GM19193 (cell line): Measurements from ENCODE around the gene GAS2L2.

Experiments used
- POLR2A ChIP-seq: IDR thresholded peaks from 4 replicates; pipeline ENCODE4 v1.6.1; 2011; ENCODE audit not compliant: insufficient read depth, insufficient read length; ENCODE audit errors: extremely low read depth

Gene GAS2L2

DNA sequence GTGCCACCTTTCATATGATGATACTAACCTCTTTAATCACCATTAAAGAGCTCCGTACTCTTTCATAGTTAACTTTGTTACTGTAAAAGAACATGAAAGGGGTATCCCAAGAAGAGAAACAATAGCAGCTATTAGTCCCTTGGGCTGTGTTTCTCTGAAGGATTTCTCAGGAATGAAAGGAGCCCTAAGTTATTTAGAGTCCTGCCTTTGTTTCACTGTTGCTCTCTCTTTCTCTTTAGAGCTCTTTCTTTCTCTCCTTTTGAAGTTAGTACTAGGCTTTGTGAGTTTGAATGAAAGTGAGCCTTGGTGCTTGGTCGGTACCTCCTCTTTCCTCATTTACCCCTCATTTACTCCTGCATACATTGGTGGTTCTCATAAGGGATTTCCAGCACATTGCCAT, 42.1 kb downstream of the GAS2L2 start:
- TF ChIP-seq POLR2A, result no peak

DNA sequence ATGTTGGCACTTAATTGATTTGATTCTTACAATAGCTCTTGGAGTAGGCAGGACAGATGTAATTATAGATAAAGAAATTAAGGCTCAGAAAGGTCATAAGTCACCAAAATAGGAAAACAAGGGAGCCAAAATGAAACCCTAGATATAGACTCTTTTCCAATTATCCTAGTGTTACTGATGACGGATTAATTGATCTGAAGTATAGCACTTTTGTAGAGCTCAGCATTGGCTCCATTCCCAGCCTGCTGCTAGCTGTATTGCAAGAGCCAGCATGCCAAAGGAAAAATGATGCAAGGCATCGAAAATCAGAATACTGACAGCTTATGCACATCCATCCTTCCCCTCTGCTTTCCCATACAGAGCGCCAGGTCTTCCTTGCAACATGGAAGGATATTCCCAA, 43.2 kb downstream of the GAS2L2 start:
- no peak for TF ChIP-seq POLR2A

DNA sequence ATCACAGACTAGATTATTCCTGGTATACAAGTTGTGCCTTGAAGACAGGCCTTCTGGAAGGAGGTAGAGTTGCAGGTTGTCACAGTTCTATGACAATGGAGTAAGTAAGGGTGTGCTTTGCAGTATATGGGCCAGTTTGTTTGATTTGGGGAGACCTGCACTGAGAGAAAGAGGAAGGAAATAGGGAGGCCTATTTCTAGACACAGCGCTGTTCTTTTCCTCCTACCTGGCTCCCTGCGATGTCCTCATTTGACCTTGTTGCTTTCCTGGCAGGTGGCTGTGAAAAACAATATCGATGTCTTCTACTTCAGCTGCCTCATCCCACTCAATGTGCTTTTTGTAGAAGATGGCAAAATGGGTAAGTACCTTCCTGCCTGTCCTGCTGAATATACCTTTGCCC, 44.1 kb downstream of the GAS2L2 start:
- TF ChIP-seq POLR2A, result no peak

DNA sequence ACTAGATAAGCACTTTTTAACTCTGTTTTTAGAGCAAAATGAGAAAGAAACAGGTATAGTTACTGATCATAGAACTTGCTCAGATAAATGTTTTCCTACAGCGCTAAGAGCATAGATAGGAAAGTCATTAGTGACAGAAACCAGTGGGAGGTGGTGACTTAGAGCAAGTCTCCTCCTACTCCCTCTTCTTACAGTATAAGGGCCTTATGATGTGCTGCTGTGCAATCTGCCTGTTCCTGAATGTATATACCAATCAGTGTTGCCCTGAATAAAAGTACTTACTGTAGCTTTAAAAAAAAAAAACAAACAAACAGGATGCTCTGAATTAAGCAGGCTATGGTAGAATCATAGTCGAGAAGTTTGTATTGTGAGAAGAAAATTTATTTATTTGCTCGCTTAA, 44.9 kb downstream of the GAS2L2 start:
- TF ChIP-seq POLR2A, result no peak

DNA sequence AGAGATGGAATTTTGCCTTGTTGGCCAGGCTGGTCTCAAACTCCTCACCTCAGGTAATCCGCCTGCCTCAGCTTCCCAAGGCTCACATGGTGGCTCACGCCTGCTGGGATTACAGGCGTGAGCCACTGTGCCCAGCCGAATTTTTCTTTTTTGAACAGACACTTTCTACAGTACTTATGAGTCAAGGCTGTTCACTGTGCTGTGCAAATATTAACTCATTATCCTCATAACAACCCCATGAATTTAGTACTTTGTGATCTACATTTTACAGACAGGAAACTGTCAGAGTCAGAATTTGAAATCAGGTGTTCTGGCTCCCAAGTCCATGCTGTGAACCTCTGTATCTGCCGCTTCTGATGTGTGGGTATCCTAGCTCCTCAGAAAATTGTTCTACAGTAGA, 47.3 kb downstream of the GAS2L2 start:
- TF ChIP-seq POLR2A, result no peak

DNA sequence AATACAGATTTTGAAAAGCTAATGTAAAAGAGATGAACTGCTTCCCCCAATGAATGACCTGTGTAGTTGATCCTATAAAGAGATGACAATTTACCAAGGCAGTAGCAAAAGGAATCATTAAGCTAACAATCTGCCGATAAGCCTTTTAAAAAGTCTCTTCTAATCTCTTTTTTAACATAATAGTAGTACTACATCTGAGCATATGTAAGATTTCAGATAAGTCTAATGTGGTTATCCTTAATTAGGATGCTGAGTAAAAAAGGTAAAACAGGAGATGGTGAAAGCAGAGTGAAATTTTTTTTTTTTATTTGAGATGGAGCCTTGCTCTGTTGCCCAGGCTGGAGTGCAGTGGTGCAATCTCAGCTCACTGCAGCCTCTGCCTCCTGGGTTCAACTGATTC, 47.8 kb downstream of the GAS2L2 start:
- TF ChIP-seq POLR2A, result no peak

DNA sequence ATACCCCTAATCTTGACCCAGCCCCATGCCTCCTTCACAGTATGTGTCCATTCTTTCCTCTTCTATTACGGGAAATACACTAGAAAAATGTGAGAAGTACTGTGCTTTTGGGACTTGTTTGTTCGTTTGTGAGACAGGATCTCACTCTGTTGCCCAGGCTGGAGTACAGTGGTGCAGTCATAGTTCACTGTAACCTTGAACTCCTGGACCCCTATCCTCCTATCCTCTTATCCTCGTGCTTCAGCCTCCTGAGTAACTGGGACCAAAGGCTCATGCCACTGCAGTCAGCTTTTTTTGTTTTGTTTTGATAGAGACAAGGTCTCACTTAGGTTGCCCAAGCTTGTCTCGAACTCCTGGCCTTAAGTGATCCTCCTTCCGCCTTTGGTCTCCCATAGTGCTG, 51.5 kb downstream of the GAS2L2 start:
- no peak for TF ChIP-seq POLR2A

DNA sequence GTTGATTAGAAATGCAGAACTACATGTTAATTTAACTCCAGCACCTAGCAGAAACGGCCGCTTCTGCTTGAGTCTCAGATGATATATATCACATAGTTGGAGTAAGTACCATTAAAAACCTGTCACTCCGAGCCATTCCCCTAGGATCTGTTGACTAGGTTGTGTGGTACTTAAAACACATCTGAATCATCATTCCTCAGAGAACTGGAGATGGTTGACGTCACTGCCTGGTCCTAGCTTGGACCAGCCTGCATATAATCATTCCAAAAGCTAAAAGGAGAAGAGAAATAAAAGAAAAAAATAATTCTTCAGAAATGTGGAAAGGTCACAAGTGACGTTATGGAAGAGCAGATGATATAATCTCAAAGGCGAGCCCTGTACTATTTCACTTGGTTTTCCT, 52.9 kb downstream of the GAS2L2 start:
- no peak for TF ChIP-seq POLR2A

DNA sequence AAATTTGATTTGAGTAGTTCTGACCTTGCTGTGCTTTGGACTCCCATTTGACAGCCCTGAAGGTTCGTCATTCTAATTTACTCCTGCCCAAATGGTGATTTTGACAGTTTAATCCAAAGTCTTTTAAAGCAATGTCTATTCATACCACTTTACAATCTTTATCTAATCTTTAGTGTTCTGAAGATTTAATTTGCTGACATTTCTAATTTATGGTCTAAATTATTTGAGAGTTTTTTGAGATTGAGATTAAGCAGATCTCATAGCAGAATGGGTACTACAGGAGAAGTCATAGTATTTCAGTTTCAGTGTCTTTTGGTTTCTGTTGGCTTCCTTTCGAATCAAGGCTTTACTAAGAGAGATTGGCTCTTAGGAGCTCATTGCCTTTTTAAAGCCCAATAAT, 54.2 kb downstream of the GAS2L2 start:
- no peak for TF ChIP-seq POLR2A

DNA sequence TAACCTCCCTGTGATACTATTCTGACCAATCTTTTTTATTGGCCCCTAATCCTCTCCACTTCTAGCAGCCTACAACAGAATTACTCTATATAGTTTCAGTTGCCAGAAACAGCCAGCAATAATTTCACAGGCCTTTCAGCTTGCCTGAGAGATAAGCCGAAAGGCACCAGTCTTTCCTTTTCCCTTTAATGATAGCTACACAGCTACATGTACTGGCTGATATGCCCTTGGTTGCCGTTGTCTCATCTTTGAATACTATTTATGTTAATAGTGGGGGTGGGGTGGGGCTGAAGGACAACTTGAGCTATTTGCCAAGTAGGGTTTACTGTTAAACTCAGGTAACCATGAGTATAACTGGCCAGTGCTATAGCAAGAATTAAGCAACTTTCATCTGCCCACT, 57.4 kb downstream of the GAS2L2 start:
- TF ChIP-seq POLR2A, result no peak

DNA sequence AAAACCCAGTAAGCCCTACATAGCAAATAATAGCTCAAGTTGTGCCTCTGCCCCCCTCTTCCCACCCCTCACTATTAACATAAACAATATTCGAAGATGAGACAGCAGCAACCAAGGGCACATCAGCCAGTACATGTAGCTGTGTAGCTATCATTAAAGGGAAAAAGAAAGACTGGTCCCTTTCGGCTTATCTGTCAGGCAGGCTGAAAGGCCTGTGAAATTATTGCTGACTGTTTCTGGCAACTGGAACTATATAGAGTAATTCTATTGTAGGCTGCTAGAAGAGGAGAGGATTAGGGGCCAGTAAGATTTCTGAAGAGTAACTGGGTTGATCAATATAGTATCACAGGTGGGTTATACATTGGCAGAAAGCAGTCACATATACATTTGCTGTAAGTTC, 58.1 kb downstream of the GAS2L2 start:
- TF ChIP-seq POLR2A, result no peak
